LNCAP (cell line): ENCODE results near the gene IDI2.

Experiments used
- TF ChIP-seq, protein P1 (sequence below): fragments of 450-650 bp; IDR thresholded peaks from 2 replicates; pipeline ENCODE4 v1.5.1; 2017; ENCODE audit warnings: mild to moderate bottlenecking

IDI2 gene

DNA sequence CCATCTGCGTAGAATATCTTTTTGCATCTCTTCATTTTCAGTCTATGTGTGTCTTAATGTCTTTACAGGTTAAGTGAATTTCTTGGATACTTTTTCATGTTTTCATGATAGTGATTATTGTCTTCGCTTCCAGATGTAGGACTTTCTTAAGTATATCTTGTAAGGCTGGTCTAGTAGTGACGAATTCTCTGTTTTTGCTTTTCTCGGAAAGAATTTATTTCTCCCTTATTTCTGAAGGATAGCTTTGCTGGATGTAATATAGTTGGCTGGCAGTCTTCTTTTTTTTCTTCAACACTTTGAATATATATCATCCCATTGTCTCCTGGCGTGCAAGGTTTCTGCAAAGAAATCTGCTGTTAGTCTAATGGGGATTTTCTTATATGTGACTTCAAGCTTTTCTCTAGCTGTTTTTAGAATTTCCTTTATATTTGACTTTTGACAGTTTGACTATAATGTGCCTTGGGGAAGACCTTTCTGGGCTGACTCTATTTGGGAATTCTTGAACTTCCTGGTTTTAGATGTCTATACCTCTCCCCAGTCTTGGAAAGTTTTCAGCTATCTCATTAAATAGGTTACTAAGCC, 23.1 kb downstream of the IDI2 start:
- TF ChIP-seq, protein P1, sequence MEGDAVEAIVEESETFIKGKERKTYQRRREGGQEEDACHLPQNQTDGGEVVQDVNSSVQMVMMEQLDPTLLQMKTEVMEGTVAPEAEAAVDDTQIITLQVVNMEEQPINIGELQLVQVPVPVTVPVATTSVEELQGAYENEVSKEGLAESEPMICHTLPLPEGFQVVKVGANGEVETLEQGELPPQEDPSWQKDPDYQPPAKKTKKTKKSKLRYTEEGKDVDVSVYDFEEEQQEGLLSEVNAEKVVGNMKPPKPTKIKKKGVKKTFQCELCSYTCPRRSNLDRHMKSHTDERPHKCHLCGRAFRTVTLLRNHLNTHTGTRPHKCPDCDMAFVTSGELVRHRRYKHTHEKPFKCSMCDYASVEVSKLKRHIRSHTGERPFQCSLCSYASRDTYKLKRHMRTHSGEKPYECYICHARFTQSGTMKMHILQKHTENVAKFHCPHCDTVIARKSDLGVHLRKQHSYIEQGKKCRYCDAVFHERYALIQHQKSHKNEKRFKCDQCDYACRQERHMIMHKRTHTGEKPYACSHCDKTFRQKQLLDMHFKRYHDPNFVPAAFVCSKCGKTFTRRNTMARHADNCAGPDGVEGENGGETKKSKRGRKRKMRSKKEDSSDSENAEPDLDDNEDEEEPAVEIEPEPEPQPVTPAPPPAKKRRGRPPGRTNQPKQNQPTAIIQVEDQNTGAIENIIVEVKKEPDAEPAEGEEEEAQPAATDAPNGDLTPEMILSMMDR = no peak

DNA sequence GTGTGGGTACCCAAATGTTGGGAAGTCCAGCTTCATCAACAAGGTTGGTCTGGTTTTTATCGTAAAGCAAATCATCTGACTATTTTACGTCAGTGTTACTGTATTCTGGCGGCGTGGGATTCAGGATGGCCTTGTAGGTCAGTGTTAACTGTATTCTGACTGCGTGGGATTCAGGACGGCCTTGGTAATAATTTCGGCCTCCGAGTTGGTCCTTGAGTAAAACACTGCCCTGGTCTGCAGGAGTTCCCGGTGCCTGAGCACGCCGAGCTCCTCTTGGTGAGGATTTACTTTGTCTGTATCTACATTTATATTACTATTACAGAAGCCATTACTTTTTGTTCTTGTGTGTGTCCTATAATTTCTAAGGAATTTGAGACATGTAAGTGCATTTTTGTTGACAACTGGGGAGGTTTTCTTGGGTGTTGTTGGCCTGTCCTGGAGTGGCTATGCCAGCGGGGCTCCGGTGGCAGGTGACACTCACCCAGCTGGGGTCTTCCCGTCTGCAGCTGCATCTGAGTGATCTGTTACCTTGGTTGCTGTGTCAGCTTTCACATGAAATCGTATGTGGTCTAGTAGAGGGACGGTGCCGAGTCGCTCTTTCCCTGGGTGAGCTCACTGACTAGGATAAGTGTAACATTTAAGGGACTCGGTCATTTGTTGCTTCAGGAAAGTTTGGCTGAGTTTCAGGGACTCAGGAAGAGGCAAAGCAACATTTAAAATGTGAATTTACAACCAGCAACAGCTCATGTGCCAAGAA, 28.2 kb downstream of the IDI2 start:
- TF ChIP-seq, protein P1 = no peak

DNA sequence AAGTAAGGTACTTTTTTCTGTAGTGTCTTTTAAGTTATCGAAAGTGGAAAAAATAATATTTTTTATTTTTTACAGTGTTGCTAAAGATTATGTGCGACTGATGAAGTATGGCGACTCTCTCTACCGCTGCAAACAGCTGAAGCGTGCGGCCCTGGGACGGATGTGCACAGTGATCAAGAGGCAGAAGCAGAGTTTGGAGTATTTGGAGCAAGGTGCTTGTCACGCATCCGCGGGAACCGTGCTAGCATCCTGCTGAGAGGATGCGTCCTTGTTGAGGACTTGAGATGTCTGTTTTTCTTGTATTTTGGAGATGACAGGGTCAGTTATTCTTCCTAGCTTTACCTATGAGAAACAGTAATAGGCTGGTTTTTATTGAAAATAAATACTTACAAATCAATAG, 29.6 kb downstream of the IDI2 start:
- TF ChIP-seq, protein P1 = no peak

GRCh38 chr10:995559-995926, 30.1 kb downstream of the IDI2 start:
- TF ChIP-seq, protein P1 = no peak

GRCh38 chr10:994836-995558, 30.7 kb downstream of the IDI2 start:
- TF ChIP-seq, protein P1 = no peak

DNA sequence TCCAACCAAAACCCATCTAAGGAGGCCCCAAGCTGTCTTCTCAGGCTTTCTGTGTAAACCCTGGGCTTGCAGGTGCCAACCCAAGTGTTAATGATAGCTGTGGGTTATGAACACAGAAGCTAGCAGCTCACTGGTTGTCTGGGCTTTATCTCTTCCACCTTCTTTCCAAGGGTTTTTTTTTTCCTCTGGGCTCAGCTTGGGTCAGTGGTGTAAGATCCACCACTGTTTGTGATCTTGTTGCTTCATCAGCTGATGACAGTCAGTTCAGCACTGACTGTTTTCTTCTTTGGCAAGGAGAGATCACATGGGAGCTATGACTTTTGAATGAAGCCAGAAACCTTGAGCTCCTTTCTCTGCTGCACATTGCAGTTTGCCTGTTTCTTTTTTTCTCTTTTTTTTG, 32.8 kb downstream of the IDI2 start:
- TF ChIP-seq, protein P1 = no peak

- TF ChIP-seq, protein P1 = no peak
Observed at GRCh38 chr10:992467-992866, 33.2 kb downstream of the IDI2 start.
